ENCODE results near the gene MUC21. TPM values are rescaled to one million over a fixed set of nuclear protein-coding genes. Genes with fewer than 3 reads are reported as not detected.

Gene MUC21
- total RNA-seq, 1 donor from 2014 or later: 0.65 TPM

DNA sequence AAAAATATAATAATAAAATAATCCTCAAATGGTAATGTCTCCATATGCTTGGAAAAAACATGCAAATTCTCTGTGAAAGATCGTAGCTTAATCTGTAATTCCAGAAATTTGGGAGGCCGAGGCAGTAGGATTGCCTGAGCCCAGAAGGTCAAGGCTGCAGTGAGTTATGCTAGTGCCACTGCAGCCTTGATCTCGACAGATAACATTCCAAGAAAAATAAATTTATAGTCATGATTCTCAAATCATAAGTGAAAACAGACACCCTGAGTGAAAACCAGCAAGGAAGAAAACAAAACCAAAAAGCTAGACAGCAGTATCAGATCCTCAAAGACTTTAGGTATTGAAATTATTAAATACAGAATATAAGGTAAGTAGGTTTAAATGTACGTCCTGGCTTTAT lies 3.8 kb upstream of the MUC21 start:
- no peak for DNase-seq (ENCODE audit: extremely low spot score, unreplicated experiment)
- H3K4me3 Mint-ChIP-seq: no peak overlapping the region
- no peak overlapping the region for H3K27ac Mint-ChIP-seq
- no peaks in the 10 kb centered on the region for H3K9me3 Mint-ChIP-seq
- H3K36me3 Mint-ChIP-seq: no peaks in the 10 kb centered on the region
- no peaks in the 10 kb centered on the region for H3K27me3 Mint-ChIP-seq
- H3K4me1 Mint-ChIP-seq (ENCODE audit: unreplicated experiment): peaks cover 33% of the 10 kb centered on the region
- TF ChIP-seq, protein P1, sequence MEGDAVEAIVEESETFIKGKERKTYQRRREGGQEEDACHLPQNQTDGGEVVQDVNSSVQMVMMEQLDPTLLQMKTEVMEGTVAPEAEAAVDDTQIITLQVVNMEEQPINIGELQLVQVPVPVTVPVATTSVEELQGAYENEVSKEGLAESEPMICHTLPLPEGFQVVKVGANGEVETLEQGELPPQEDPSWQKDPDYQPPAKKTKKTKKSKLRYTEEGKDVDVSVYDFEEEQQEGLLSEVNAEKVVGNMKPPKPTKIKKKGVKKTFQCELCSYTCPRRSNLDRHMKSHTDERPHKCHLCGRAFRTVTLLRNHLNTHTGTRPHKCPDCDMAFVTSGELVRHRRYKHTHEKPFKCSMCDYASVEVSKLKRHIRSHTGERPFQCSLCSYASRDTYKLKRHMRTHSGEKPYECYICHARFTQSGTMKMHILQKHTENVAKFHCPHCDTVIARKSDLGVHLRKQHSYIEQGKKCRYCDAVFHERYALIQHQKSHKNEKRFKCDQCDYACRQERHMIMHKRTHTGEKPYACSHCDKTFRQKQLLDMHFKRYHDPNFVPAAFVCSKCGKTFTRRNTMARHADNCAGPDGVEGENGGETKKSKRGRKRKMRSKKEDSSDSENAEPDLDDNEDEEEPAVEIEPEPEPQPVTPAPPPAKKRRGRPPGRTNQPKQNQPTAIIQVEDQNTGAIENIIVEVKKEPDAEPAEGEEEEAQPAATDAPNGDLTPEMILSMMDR (conservative IDR thresholded peaks at IDR 0.05): no peak

DNA sequence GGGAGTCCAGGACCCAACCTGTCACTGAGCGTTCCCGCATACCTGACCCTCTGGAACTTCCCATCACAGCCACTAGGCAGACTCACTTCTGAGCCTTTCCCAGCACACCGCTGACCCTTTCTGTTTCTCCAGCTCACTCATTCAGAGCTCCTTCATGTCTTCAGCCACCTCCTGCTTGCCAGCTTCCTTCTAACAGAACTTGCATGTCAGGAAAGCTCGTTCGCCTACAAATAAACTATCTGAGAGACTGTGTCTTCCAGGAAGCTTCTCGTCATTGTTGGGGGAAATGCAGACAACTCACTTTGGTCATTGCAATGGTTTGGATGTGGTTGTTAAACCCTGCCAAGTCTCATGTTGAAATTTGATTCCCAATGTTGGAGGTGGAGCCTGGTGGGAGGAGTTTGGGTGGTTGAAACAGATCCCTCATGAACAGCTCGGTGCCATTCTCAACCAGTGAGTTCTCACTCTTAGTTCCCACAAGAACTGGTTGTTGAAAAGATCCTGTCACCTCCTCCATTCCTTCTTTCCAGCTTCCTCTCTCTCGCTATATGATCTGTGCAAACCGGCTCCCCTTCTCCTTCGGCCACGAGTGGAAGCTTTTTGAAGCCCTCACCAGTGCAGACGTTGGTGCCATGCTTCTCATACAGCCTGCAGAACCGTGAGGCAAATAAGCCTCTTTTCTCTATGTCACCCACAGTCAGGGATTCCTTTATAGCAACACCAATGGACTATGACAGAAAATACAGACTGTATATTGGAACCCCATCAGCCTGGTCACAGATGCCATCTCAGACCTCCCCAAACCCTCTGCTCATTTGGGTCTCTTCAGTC lies 1.4 kb upstream of the MUC21 start:
- TF ChIP-seq, protein P1 (conservative IDR thresholded peaks at IDR 0.05): peak; percentile 61
- DNase-seq (ENCODE audit: extremely low spot score, unreplicated experiment): no peak
- H3K27ac Mint-ChIP-seq: peak overlapping the region; percentile 26
- H3K36me3 Mint-ChIP-seq: no peaks in the 10 kb centered on the region
- H3K9me3 Mint-ChIP-seq: no peaks in the 10 kb centered on the region
- peaks cover 33% of the 10 kb centered on the region for H3K4me1 Mint-ChIP-seq (ENCODE audit: unreplicated experiment)
- peaks cover 2% of the 10 kb centered on the region for H3K27me3 Mint-ChIP-seq
- H3K4me3 Mint-ChIP-seq: peak overlapping the region; percentile 59

DNA sequence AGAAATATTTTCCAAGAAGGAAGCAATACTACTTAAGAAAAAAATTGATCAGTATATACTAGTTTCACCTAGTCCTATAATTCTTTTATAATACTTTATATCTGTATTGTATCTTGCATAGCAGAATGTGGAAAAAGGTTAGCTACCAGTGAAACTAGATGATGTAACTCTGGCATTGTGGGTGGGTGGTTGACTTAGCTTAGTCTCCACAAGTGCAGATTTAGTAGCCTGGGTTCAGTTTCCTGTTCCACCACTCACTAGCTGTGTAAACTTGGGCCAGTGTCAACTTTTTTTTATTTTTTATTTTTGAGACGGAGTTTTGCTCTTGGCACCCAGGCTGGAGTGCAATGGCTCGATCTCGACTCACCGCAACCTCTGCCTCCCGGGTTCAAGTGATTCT lies 2.0 kb downstream of the MUC21 start:
- Mint-ChIP-seq H3K4me1 (ENCODE audit: unreplicated experiment) (peaks cover 19% of the 10 kb centered on the region), H3K4me3 (no peak overlapping the region), H3K27ac (no peak overlapping the region), H3K27me3 (peaks cover 2% of the 10 kb centered on the region), H3K36me3 (no peaks in the 10 kb centered on the region), H3K9me3 (no peaks in the 10 kb centered on the region)
- TF ChIP-seq, protein P1 (conservative IDR thresholded peaks at IDR 0.05): no peak
- DNase-seq (ENCODE audit: extremely low spot score, unreplicated experiment): no peak

DNA sequence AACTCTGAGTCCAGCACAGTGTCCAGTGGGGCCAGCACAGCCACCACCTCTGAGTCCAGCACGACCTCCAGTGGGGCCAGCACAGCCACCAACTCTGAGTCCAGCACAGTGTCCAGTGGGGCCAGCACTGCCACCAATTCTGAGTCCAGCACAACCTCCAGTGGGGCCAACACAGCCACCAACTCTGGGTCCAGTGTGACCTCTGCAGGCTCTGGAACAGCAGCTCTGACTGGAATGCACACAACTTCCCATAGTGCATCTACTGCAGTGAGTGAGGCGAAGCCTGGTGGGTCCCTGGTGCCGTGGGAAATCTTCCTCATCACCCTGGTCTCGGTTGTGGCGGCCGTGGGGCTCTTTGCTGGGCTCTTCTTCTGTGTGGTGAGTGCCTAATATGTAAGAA lies 3.8 kb downstream of the MUC21 start:
- H3K36me3 Mint-ChIP-seq: no peaks in the 10 kb centered on the region
- H3K27me3 Mint-ChIP-seq: peaks cover 2% of the 10 kb centered on the region
- TF ChIP-seq, protein P1 (conservative IDR thresholded peaks at IDR 0.05): no peak
- no peak for DNase-seq (ENCODE audit: extremely low spot score, unreplicated experiment)
- H3K27ac Mint-ChIP-seq: no peak overlapping the region
- H3K9me3 Mint-ChIP-seq: no peaks in the 10 kb centered on the region
- H3K4me1 Mint-ChIP-seq (ENCODE audit: unreplicated experiment): peaks cover 13% of the 10 kb centered on the region
- no peak overlapping the region for H3K4me3 Mint-ChIP-seq

DNA sequence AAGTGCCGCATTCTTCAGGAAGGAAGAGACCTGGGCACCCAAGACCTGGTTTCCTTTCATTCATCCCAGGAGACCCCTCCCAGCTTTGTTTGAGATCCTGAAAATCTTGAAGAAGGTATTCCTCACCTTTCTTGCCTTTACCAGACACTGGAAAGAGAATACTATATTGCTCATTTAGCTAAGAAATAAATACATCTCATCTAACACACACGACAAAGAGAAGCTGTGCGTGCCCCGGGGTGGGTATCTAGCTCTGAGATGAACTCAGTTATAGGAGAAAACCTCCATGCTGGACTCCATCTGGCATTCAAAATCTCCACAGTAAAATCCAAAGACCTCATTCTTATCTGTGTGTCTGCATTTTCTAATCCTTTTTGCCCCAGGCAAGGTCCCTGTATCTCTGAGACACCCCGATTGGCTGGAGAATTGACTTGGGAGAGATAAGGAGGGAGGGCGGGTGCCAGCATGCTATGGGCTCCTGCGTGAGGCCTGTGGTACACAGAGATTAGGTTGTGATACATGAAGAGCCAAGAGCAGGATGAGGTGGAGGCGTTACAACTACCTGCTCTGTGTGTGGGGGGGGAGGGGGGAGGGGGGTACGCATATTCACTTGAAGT lies 4.8 kb downstream of the MUC21 start:
- Mint-ChIP-seq H3K9me3 (no peaks in the 10 kb centered on the region), H3K27ac (no peak overlapping the region), H3K27me3 (peaks cover 2% of the 10 kb centered on the region), H3K4me1 (ENCODE audit: unreplicated experiment) (peaks cover 3% of the 10 kb centered on the region), H3K4me3 (no peak overlapping the region), H3K36me3 (no peaks in the 10 kb centered on the region)
- no peak for DNase-seq (ENCODE audit: extremely low spot score, unreplicated experiment)
- TF ChIP-seq, protein P1 (conservative IDR thresholded peaks at IDR 0.05): no peak
